OCI-LY3 (cell line): Measurements from ENCODE around the gene UNC79.
"Not testable (repeated sequence)": the region's sequence is repeated elsewhere in the genome, so short reads cannot be mapped to it uniquely, and the experiment has no call there.

Experiments used
- H2AFZ ChIP-seq: fragments of 200-600, 300-600 bp; shearing (Covaris generic); 2 replicates; pipeline ENCODE4 v1.6.0; 2014; ENCODE audit warnings: antibody characterized with exemption, low read depth, low read length
- H3K27ac ChIP-seq: fragments of 200-600, 300-600 bp; sonication (generic); 2 replicates; pipeline ENCODE4 v1.5.1; 2014; ENCODE audit warnings: mild to moderate bottlenecking, low read length, moderate library complexity, mixed read lengths
- H3K27me3 ChIP-seq: fragments of 200-600, 300-600 bp; sonication (generic); 2 replicates; pipeline ENCODE4 v1.6.1; 2014; ENCODE audit warnings: low read depth, low read length, mixed read lengths
- H3K36me3 ChIP-seq: fragments of 200-600, 300-600 bp; sonication (generic); replicated peaks from 2 replicates; pipeline ENCODE3; 2014; ENCODE audit warnings: low read depth, low read length, mixed read lengths
- H3K4me1 ChIP-seq: fragments of 300-600, 200-600 bp; sonication (generic); 2 replicates; pipeline ENCODE4 v1.6.1; 2014; ENCODE audit warnings: low read length, mixed read lengths
- H3K4me2 ChIP-seq: fragments of 200-600, 300-600 bp; sonication (generic); 2 replicates; pipeline ENCODE4 v1.6.1; 2014; ENCODE audit warnings: low read length, mixed read lengths
- H3K4me3 ChIP-seq: fragments of 300-600, 200-600 bp; sonication (generic); 2 replicates; pipeline ENCODE4 v1.5.1; 2014; ENCODE audit warnings: antibody characterized with exemption, mild to moderate bottlenecking, low read length, moderate library complexity
- H3K79me2 ChIP-seq: fragments of 300-600, 200-600 bp; shearing (Covaris generic); 2 replicates; pipeline ENCODE4 v1.6.1; 2014; ENCODE audit warnings: mild to moderate bottlenecking, low read length, mixed read lengths
- H3K9ac ChIP-seq: fragments of 300-600, 200-600 bp; shearing (Covaris generic); 2 replicates; pipeline ENCODE4 v1.6.0; 2014; ENCODE audit warnings: mild to moderate bottlenecking, low read length, moderate library complexity
- H3K9me3 ChIP-seq: fragments of 200-600, 300-600 bp; shearing (Covaris generic); 2 replicates; pipeline ENCODE4 v1.6.1; 2014; ENCODE audit warnings: low read length, mixed read lengths; ENCODE audit not compliant: insufficient read depth
- H4K20me1 ChIP-seq: fragments of 200-600, 300-600 bp; sonication (generic); 2 replicates; pipeline ENCODE4 v1.6.1; 2016; ENCODE audit warnings: low read length, mixed read lengths; ENCODE audit not compliant: insufficient read depth
- CTCF ChIP-seq: fragments of 200-600, 300-600 bp; sonication (generic); IDR thresholded peaks from 2 replicates; pipeline ENCODE4 v1.5.1; 2014; ENCODE audit warnings: antibody characterized with exemption, low read length, low read depth
- EZH2phosphoT487 ChIP-seq: fragments of 200-600 bp; shearing (Covaris generic); IDR thresholded peaks from 2 replicates; pipeline ENCODE4 v1.6.1; 2018; ENCODE audit warnings: antibody characterized with exemption, mixed run types, low read depth

Gene UNC79

GRCh38 chr14:93490001-93490400 is 59.3 kb downstream of the UNC79 start:
- Histone ChIP-seq H3K4me2 (no peak overlapping the region), H3K27ac (no peak overlapping the region), H4K20me1 (no peaks in the 10 kb centered on the region), H3K79me2 (no peaks in the 10 kb centered on the region), H3K9ac (no peak overlapping the region), H3K9me3 (no peaks in the 10 kb centered on the region), H3K4me1 (no peaks in the 10 kb centered on the region), H3K36me3 (no peaks in the 10 kb centered on the region), H2AFZ (no peak overlapping the region), H3K4me3 (no peak overlapping the region), H3K27me3 (no peaks in the 10 kb centered on the region)
- no peak for TF ChIP-seq CTCF
- TF ChIP-seq EZH2phosphoT487: no peak

GRCh38 chr14:93493054-93493453 is 62.3 kb downstream of the UNC79 start:
- Histone ChIP-seq H3K9me3 (no peaks in the 10 kb centered on the region), H3K27ac (no peak overlapping the region)
- TF ChIP-seq EZH2phosphoT487 (no peak), CTCF (no peak)

DNA sequence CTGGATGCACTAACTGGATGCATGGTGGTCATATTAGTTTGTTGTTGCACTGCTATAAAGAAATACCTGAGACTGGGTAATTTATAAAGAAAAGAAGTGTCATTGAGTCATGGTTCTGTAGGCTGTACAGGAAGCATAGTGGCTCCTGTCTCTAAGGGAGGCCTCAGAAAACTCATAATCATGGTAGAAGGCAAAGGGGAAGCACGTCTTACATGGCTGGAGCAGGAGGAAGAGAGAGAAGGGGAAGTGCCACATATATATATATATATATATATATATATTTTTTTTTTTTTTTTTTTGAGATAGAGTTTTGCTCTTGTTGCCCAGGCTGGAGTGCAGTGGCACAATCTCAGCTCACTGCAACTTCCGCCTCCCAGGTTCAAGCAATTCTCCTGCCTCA is 62.9 kb downstream of the UNC79 start:
- H4K20me1 ChIP-seq, H3K36me3 ChIP-seq, H3K4me1 ChIP-seq, H3K9me3 ChIP-seq, H2AFZ ChIP-seq, H3K4me2 ChIP-seq, H3K27me3 ChIP-seq, H3K9ac ChIP-seq, H3K27ac ChIP-seq, H3K79me2 ChIP-seq, H3K4me3 ChIP-seq: not testable (repeated sequence)

More at GRCh38 chr14:93493054-93493453, 62.3 kb downstream of the UNC79 start:
- no peaks in the 10 kb centered on the region for H3K27me3 ChIP-seq
- no peak overlapping the region for H3K4me2 ChIP-seq
- H3K4me1 ChIP-seq: no peaks in the 10 kb centered on the region
- H3K9ac ChIP-seq: no peak overlapping the region
- no peak overlapping the region for H3K4me3 ChIP-seq
- no peak overlapping the region for H2AFZ ChIP-seq
- H3K36me3 ChIP-seq: no peaks in the 10 kb centered on the region
- H4K20me1 ChIP-seq: no peaks in the 10 kb centered on the region
- no peaks in the 10 kb centered on the region for H3K79me2 ChIP-seq

DNA sequence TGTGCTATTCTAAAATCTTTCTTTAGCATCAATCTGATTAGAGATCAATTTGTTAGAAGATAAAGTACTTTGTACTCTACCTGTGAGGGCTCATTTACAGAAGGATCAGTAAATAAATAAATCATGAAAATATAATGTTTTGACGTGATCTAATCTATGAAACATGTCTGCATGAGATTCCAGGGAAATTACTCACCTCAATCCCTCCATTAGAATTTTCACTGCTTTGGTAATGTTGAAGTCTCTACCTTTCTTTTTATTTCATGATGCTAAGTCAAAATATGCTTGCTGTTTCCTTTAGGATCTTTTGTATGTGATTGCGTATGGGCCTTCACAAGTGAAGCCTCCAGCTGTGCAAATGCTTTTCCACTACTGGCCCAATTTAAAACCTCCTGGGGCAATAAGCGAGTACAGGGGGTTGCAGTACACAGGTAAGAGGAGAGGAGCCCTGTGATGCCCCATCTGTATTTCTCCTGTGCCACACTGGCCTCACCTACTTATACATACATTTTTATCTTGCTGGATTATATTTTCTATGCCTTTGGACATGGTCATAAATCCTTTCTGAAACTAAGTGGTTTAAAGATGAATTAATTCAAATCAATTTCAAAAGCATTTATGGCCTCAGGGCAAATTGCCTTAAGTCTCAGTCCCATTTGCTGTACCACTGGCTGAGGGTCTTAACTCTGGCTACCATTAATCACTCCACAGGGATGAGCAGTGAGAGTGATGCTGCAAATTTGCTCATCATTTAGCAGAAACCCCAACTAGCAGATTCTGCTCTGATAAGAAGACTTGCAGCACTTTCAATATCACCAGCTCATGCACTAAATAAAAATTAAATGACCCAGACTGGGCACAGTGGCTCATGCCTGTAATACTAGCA is 66.4 kb downstream of the UNC79 start:
- no peak overlapping the region for H3K4me3 ChIP-seq
- H3K4me1 ChIP-seq: no peaks in the 10 kb centered on the region
- H3K79me2 ChIP-seq: no peaks in the 10 kb centered on the region
- H3K9me3 ChIP-seq: no peaks in the 10 kb centered on the region
- H3K9ac ChIP-seq: no peak overlapping the region
- TF ChIP-seq CTCF: no peak
- TF ChIP-seq EZH2phosphoT487: no peak
- H2AFZ ChIP-seq: no peak overlapping the region
- H4K20me1 ChIP-seq: no peaks in the 10 kb centered on the region
- H3K27me3 ChIP-seq: no peaks in the 10 kb centered on the region
- no peak overlapping the region for H3K27ac ChIP-seq
- no peak overlapping the region for H3K4me2 ChIP-seq
- no peaks in the 10 kb centered on the region for H3K36me3 ChIP-seq
